ENCODE results near the gene CDC16.

CDC16 gene

DNA sequence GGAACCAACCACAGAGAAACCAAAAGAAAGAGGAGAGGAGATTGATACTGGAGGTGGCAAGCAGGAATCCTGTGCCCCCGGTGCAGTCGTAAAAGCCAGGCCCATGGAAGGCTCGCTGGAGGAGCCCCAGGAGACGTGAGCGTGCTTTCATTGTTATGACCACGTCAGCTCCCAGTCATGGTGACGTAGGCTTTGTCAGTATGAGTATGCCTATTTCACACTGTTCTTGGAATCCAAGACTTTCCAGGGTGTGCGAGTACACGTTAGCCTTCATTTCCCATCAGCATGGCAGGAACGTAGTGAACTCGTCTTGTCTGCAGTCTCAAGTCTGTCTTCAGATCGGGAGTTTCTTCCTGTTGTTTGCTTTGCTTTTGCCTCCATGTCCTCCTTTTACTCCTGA is 64.2 kb downstream of the CDC16 start:
- TF ChIP-seq, protein P1, sequence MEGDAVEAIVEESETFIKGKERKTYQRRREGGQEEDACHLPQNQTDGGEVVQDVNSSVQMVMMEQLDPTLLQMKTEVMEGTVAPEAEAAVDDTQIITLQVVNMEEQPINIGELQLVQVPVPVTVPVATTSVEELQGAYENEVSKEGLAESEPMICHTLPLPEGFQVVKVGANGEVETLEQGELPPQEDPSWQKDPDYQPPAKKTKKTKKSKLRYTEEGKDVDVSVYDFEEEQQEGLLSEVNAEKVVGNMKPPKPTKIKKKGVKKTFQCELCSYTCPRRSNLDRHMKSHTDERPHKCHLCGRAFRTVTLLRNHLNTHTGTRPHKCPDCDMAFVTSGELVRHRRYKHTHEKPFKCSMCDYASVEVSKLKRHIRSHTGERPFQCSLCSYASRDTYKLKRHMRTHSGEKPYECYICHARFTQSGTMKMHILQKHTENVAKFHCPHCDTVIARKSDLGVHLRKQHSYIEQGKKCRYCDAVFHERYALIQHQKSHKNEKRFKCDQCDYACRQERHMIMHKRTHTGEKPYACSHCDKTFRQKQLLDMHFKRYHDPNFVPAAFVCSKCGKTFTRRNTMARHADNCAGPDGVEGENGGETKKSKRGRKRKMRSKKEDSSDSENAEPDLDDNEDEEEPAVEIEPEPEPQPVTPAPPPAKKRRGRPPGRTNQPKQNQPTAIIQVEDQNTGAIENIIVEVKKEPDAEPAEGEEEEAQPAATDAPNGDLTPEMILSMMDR (IDR thresholded peaks at IDR 0.05; ENCODE audit: extremely low read depth, missing control alignments), result no peak
- no peak for DNase-seq (ENCODE audit: low spot score)

DNA sequence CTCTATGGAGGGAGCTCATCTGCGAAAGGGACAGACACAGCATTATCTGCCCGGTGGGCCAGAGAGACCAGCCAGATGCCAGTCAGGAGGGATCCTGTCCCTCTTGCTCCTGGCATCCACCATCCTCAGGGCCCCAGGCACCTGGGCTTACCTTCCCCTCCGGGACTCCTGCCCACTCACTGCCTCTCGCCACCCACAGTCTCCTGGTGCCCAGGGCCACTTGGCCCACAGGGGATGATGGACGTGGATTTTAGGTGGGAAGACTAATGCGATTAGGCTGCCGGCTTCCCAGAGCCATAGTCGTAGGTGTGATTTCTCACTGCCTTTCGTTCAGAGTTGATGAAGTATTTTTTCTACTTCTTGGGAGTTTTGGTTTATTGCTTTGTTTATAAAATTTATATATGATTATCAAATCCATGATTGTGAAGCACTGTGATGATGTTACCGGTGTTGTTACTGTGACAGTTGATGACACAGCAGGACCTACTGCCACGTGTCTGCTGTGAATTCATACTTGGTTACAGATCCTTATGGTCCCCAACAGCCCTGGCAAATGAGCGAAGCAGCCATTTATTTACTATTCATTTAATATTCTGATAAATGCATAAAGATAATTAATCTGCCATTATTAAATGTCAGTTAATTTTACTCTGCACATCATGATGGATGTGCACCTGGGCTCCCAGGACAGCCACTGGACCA is 65.1 kb downstream of the CDC16 start:
- TF ChIP-seq, protein P1 (IDR thresholded peaks at IDR 0.05; ENCODE audit: extremely low read depth, missing control alignments), result no peak
- DNase-seq (ENCODE audit: low spot score), result no peak

DNA sequence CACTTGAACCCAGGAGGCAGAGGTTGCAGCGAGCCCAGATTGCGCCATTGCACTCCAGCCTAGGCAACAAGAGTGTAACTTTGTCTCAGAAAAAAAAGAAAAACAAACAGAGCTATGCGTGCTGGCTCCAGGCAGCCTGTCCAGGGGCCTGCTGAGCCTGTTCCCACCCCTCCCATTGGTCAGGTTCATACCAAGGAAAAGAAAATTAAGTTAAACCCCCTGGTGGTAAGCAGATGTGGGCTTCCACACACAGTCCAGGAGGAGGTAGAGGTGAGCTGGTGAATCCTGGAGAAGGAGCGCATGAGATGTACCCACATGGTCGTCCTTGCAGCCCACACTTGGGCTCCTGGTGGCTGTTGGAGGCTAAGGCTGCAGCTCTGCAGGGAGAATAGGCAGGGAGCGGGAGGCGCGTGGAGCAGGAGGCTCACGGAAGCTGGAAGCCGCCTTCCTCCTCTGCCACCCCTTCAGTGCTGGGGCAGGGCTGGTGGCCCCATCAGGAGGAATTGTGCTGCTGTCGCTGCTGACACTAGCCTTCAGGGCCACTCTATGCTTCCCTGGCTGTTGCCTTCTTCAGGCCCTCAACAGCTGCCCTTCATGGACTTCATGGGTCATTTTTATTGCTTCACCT is 69.1 kb downstream of the CDC16 start:
- DNase-seq (ENCODE audit: low spot score), result no peak
- TF ChIP-seq, protein P1 (IDR thresholded peaks at IDR 0.05; ENCODE audit: extremely low read depth, missing control alignments), result no peak

DNA sequence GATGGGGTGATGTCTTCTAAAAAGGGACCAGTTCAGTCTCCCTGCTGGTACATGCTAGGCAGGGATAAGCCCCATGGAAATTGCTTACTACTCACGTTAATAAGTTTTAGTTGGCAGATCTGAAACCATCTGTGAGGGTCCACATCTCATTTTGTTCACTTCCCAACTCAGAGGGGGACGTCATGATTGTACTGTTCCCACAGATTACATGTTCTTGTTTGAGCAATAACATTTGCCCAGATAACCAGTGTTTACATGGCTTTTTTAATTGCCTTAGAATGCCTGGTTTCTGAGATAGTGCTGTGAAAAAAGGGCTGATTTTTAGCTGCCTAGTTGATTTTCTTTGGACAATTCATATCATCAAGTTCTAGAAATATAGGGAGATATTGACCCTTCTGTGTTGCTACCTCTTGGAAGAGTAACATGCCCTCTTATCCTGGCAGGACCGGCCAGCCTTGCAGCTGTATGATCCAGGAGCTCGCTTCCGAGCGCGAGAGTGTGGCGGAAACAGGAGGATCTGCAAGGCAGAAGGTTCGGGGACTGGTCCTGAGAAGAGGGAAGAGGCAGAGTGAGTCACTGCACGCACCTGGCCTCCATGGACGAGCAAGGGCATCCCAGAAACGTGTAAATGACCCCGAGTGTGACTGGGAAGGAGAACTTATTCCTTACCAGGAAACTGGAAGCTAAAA is 69.8 kb downstream of the CDC16 start:
- DNase-seq (ENCODE audit: low spot score), result no peak
- TF ChIP-seq, protein P1 (IDR thresholded peaks at IDR 0.05; ENCODE audit: extremely low read depth, missing control alignments), result no peak

DNA sequence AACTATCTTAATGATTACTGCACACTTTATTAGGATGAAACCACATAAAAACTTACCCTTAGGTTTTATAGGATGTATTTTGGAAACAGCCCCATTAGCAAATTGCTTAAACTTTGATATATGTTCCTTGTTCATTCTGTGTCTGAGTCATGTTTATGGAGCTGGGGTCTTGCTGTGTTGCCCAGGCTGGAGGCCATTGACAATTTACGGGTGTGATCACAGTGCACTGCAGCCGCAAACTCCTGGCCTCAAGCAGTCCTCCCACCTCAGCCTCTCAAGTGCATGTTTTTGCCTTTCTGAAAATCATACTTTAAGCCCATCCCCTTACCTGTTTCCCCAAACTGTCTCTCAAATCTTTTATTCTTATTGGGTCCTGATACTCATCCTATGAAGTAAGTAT is 74.4 kb downstream of the CDC16 start:
- TF ChIP-seq, protein P1 (IDR thresholded peaks at IDR 0.05; ENCODE audit: extremely low read depth, missing control alignments), result no peak
- DNase-seq (ENCODE audit: low spot score), result no peak

DNA sequence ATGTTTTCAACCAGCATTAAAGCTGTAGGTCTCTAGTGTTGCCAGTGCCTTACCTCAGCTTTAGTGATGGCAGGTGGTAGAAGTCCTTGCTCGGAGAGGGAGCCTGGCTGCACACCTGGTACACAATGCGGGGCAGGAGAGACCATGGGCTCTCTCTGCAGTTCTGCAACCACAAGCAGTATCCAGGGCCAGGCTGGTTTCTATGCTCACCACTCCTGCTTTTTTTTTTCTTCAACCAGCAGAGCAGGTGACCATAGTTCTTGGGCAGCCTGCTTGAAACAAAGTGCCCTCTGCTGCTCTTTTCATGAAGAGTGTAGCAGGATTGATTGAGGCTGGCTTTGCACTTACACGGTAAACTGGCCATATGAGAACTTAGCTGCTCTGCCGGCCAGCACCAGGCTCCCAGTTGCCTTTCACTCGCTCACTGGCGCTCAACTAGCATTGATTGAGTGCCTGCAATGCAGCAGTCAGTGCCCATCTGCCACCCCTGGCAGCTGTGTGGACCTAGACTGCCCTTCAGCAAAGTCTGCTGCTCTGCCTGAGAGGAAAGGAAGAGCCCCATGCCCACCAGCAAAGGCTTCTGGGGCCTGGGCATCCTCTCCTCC is 75.2 kb downstream of the CDC16 start:
- no peak for DNase-seq (ENCODE audit: low spot score)
- TF ChIP-seq, protein P1 (IDR thresholded peaks at IDR 0.05; ENCODE audit: extremely low read depth, missing control alignments), result no peak

DNA sequence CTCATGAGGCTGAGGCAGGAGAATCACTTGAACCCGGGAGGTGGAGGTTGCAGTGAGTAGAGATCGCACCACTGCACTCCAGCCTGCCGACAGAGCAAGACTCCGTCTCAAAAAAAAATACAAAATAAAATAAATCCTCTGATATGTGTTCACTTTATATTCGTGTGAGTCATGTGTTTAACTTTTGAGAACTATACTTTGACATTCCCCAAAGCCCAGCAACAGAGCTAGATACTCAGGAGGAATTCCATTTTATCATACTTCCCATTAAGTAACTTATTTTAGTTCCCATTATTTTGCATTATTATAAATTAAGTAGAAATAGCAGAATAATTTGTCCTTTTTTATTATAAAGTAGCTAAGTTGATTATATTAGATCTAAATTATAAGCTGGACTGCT is 76.3 kb downstream of the CDC16 start:
- no peak for DNase-seq (ENCODE audit: low spot score)

More for the DNA sequence above, 76.3 kb downstream of the CDC16 start:
- TF ChIP-seq, protein P1 (IDR thresholded peaks at IDR 0.05; ENCODE audit: extremely low read depth, missing control alignments), result no peak
